ENCODE results near the gene NHLRC1. TPM values are rescaled to one million over a fixed set of nuclear protein-coding genes. Genes with fewer than 3 reads are reported as not detected.

NHLRC1 gene
- total RNA-seq, 4 donors from 2014 or later: 3.5 to 6.9 (median 5.0) TPM

GRCh38 chr6:18090349-18090786 lies 32.1 kb downstream of the NHLRC1 start:
- TF ChIP-seq POLR2A (IDR thresholded peaks at IDR 0.05): no peak
- no peak for TF ChIP-seq CTCF (IDR thresholded peaks at IDR 0.05)
- intact Hi-C loops (cut with DNase I; ENCODE audit: low total_unique reads): no loop called here
- no peak for DNase-seq (ENCODE audit: low spot score in 2 of 2)
- no peak overlapping the region for H3K4me3 ChIP-seq (ENCODE audit: low read depth, poor library complexity, severe bottlenecking)
- WGBS, 2 donors: 53 to 64% methylated on average over 1 of the region's 1 CpG

GRCh38 chr6:18088419-18089296 lies 33.8 kb downstream of the NHLRC1 start:
- no peak for DNase-seq (ENCODE audit: low spot score in 2 of 2)
- WGBS, 2 donors: 86 to 88% methylated on average over 5 of the region's 5 CpGs
- H3K4me3 ChIP-seq (ENCODE audit: low read depth, poor library complexity, severe bottlenecking): no peak overlapping the region
- intact Hi-C loops (cut with DNase I; ENCODE audit: low total_unique reads): no loop called here
- no peak for TF ChIP-seq CTCF (IDR thresholded peaks at IDR 0.05)
- TF ChIP-seq POLR2A (IDR thresholded peaks at IDR 0.05): no peak

GRCh38 chr6:18087396-18088165 lies 34.9 kb downstream of the NHLRC1 start:
- intact Hi-C loops (cut with DNase I; ENCODE audit: low total_unique reads): no loop called here
- WGBS, 2 donors: 80 to 91% methylated on average over 5 of the region's 5 CpGs
- DNase-seq (ENCODE audit: low spot score in 2 of 2): no peak
- TF ChIP-seq CTCF (IDR thresholded peaks at IDR 0.05) (no peak), POLR2A (IDR thresholded peaks at IDR 0.05) (no peak)
- no peak overlapping the region for H3K4me3 ChIP-seq (ENCODE audit: low read depth, poor library complexity, severe bottlenecking)

- DNase-seq (ENCODE audit: low spot score in 2 of 2): no peak
- TF ChIP-seq POLR2A (IDR thresholded peaks at IDR 0.05): no peak
- TF ChIP-seq CTCF (IDR thresholded peaks at IDR 0.05): no peak
- 86 to 89% methylated on average over 11 of the region's 11 CpGs for WGBS, 2 donors
- intact Hi-C loops (cut with DNase I; ENCODE audit: low total_unique reads): no loop called here
- H3K4me3 ChIP-seq (ENCODE audit: low read depth, poor library complexity, severe bottlenecking): no peak overlapping the region
Measured at GRCh38 chr6:18081025-18081668, 41.3 kb downstream of the NHLRC1 start.

- intact Hi-C loops (cut with DNase I; ENCODE audit: low total_unique reads): no loop called here
- TF ChIP-seq CTCF (IDR thresholded peaks at IDR 0.05) (no peak), POLR2A (IDR thresholded peaks at IDR 0.05) (no peak)
- 80 to 95% methylated on average over 4 of the region's 4 CpGs for WGBS, 2 donors
- no peak overlapping the region for H3K4me3 ChIP-seq (ENCODE audit: low read depth, poor library complexity, severe bottlenecking)
- DNase-seq (ENCODE audit: low spot score in 2 of 2): no peak
Measured at GRCh38 chr6:18080544-18080943, 41.9 kb downstream of the NHLRC1 start.

Measured in lower leg skin (tissue), 4 donors.